ENCODE data around the gene KTN1. TPM values are rescaled to one million over a fixed set of nuclear protein-coding genes. Genes with fewer than 3 reads are reported as not detected.

Gene KTN1
- total and polyA plus RNA-seq, 7 donors = 218 to 607 (median 279) TPM

- no peak for ATAC-seq
- no peak for DNase-seq
- TF ChIP-seq, protein P1, sequence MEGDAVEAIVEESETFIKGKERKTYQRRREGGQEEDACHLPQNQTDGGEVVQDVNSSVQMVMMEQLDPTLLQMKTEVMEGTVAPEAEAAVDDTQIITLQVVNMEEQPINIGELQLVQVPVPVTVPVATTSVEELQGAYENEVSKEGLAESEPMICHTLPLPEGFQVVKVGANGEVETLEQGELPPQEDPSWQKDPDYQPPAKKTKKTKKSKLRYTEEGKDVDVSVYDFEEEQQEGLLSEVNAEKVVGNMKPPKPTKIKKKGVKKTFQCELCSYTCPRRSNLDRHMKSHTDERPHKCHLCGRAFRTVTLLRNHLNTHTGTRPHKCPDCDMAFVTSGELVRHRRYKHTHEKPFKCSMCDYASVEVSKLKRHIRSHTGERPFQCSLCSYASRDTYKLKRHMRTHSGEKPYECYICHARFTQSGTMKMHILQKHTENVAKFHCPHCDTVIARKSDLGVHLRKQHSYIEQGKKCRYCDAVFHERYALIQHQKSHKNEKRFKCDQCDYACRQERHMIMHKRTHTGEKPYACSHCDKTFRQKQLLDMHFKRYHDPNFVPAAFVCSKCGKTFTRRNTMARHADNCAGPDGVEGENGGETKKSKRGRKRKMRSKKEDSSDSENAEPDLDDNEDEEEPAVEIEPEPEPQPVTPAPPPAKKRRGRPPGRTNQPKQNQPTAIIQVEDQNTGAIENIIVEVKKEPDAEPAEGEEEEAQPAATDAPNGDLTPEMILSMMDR (IDR thresholded peaks at IDR 0.05) = no peak
- intact Hi-C loops (cut with DNase I) = no loop called here
- H3K27ac ChIP-seq = no peak overlapping the region
- no peaks in the 10 kb centered on the region for H3K27me3 ChIP-seq (ENCODE audit: insufficient read depth in 3 of 3, low read length in 2 of 3)
- H3K36me3 ChIP-seq (ENCODE audit: insufficient read depth in 1 of 2, low read depth in 1 of 2) = peaks cover 13 to 83% of the 10 kb centered on the region in 2 donors
- H3K9me3 ChIP-seq = no peaks in the 10 kb centered on the region
- H3K4me1 ChIP-seq = peaks cover 33% of the 10 kb centered on the region
- H3K4me3 ChIP-seq = no peak overlapping the region
- 47 to 64% (median 62%) methylated on average over 5 of the region's 5 CpGs for WGBS, 3 donors
These were observed 41.4 kb downstream of the KTN1 start for GRCh38 chr14:55621391-55621790.

DNA sequence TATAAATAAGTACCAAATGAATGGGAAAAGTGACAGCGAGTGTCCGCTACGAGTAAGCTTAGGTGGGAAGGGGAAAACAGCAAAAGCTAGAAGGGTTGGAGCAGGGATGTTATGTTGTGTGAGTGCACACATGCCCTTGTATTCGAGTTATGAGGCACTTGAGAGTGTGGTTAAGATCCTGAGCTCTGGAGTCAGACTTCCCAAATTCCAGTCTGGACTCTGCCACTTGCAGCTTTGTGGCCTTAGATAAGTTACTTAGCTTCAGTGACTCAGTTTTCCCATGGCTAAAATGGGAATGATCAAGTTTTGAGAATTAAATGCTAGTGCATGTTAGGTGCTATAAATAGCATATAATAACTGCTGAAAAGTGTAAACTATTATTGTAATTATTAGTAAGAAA lies 44.9 kb downstream of the KTN1 start:
- Histone ChIP-seq H3K4me1 (peaks cover 35% of the 10 kb centered on the region), H3K27ac (peak overlapping the region; percentile 26), H3K27me3 (ENCODE audit: insufficient read depth in 3 of 3, low read length in 2 of 3) (no peaks in the 10 kb centered on the region), H3K36me3 (ENCODE audit: insufficient read depth in 1 of 2, low read depth in 1 of 2) (peaks cover 10 to 74% of the 10 kb centered on the region in 2 donors), H3K4me3 (no peak overlapping the region), H3K9me3 (no peaks in the 10 kb centered on the region)
- ATAC-seq (peak in 3 of 4 donors; percentile 26 to 37 (median 27)), DNase-seq (no peak)
- TF ChIP-seq, protein P1 (IDR thresholded peaks at IDR 0.05) = no peak
- intact Hi-C loops (cut with DNase I) = no loop called here
- WGBS, 3 donors = 64 to 89% (median 68%) methylated on average over 4 of the region's 4 CpGs

DNA sequence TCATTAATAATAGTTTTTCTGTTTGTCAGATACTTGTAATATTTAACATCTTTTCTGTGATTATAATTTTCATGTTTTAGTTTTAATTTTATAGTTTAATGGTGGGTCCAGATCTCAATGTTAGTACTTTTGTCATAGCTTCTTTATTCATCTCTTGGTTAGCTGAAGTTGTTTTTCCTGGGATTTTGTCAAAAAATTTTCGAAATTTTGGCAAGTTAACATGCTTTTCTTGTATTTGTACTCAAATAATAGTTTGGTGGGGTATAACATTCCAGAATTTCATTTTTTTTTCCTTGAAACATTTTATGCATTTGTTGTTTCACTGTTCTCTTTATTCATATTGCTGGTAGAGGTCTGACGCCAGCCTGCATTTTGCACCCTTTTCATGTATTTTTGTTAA lies 45.5 kb downstream of the KTN1 start:
- Histone ChIP-seq H3K27ac (peak overlapping the region; percentile 38), H3K4me3 (no peak overlapping the region), H3K27me3 (ENCODE audit: insufficient read depth in 3 of 3, low read length in 2 of 3) (no peaks in the 10 kb centered on the region), H3K36me3 (ENCODE audit: insufficient read depth in 1 of 2, low read depth in 1 of 2) (peaks cover 7 to 74% of the 10 kb centered on the region in 2 donors), H3K9me3 (no peaks in the 10 kb centered on the region), H3K4me1 (peaks cover 35% of the 10 kb centered on the region)
- WGBS, 3 donors = 57 to 66% (median 59%) methylated on average over 2 of the region's 2 CpGs
- TF ChIP-seq, protein P1 (IDR thresholded peaks at IDR 0.05) = no peak
- intact Hi-C loops (cut with DNase I) = no loop called here
- ATAC-seq (no peak), DNase-seq (no peak)

DNA sequence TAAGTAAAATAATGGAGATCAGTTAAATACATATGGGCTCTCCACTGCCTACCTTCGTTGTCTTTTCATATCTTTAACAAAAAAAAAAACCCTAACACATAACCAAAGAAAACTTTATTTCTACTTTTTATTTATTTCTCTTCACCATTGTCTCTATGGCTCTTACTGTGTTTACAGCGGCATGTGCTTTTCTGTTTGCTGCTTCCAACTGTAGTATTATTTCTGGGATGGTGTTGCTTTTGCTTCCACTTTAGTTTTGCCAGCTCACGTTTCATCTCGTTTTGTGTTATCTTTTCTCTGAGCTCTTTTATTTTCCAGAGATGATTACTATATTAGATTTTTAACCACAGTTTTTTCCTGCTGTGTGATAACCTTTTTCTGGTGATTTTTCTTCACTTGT lies 46.1 kb downstream of the KTN1 start:
- H3K9me3 ChIP-seq = no peaks in the 10 kb centered on the region
- TF ChIP-seq, protein P1 (IDR thresholded peaks at IDR 0.05) = no peak
- no peak for ATAC-seq
- DNase-seq = no peak
- peaks cover 5 to 74% of the 10 kb centered on the region in 2 donors for H3K36me3 ChIP-seq (ENCODE audit: insufficient read depth in 1 of 2, low read depth in 1 of 2)
- peak overlapping the region; percentile 9 for H3K4me3 ChIP-seq
- peaks cover 35% of the 10 kb centered on the region for H3K4me1 ChIP-seq
- peak overlapping the region; percentile 38 for H3K27ac ChIP-seq
- 28 to 47% (median 35%) methylated on average over 4 of the region's 4 CpGs for WGBS, 3 donors
- intact Hi-C loops (cut with DNase I) = no loop called here
- H3K27me3 ChIP-seq (ENCODE audit: insufficient read depth in 3 of 3, low read length in 2 of 3) = no peaks in the 10 kb centered on the region

DNA sequence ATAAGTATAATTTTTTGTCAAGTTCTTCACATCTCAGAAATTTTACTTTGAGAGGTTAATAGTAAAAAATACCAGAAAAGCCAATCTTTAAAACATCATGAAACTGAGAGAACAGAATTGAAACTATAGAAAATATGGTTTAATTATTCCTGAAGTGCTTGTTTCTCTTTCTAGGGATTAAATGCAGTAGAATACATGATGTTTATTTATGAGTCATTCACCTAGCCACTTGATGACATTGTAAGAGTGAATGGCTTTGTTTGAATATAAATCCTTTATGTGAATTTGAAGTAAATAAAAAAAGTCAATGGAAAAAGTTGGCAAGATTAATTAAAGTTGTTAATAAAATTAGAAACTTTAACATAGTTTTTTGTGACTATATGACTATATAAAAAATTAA lies 48.4 kb downstream of the KTN1 start:
- intact Hi-C loops (cut with DNase I) = no loop called here
- ATAC-seq (no peak), DNase-seq (no peak)
- H3K27ac ChIP-seq = no peak overlapping the region
- no peaks in the 10 kb centered on the region for H3K9me3 ChIP-seq
- H3K27me3 ChIP-seq (ENCODE audit: insufficient read depth in 3 of 3, low read length in 2 of 3) = no peaks in the 10 kb centered on the region
- H3K4me1 ChIP-seq = peaks cover 28% of the 10 kb centered on the region
- H3K36me3 ChIP-seq (ENCODE audit: insufficient read depth in 1 of 2, low read depth in 1 of 2) = peaks cover 2 to 75% of the 10 kb centered on the region in 2 donors
- no peak overlapping the region for H3K4me3 ChIP-seq
- TF ChIP-seq, protein P1 (IDR thresholded peaks at IDR 0.05) = no peak

Data from psoas muscle (tissue), 8 donors.